Natural killer cell (primary cell): ENCODE data around the gene EIPR1. TPM values are rescaled to one million over a fixed set of nuclear protein-coding genes. Genes with fewer than 3 reads are reported as not detected.

Experiments
- ATAC-seq, 3 donors: fragments of 150-1000 bp in 2 of 3; fragments of 200-7000 bp in 1 of 3; cut with Tn5 transposase; 1 replicate in 1 of 3; 2 replicates in 2 of 3; pipeline ENCODE4 v1.10.0; 2021; ENCODE audit warnings: mild to moderate bottlenecking in 2 of 3, moderate library complexity in 2 of 3
- DNase-seq, 2 donors: peaks; one replicate each; pipeline versions ENCODE4 v3.0.0 to v3.0.0-alpha.2; 2013 to 2021; ENCODE audit warnings: mixed read lengths in 1 of 2
- H3K27ac ChIP-seq: one replicate; pipeline ENCODE4 v1.5.1; 2013; ENCODE audit warnings: mild to moderate bottlenecking, low read length
- H3K27me3 ChIP-seq: one replicate; pipeline ENCODE4 v1.6.1; 2013; ENCODE audit warnings: low read length; ENCODE audit not compliant: control insufficient read depth, insufficient read depth
- H3K36me3 ChIP-seq: one replicate; pipeline ENCODE4 v1.6.1; 2013; ENCODE audit warnings: low read length; ENCODE audit not compliant: control insufficient read depth, insufficient read depth
- H3K4me1 ChIP-seq: one replicate; pipeline ENCODE4 v1.6.1; 2013; ENCODE audit warnings: low read length; ENCODE audit not compliant: control insufficient read depth, insufficient read depth
- H3K4me3 ChIP-seq: one replicate; pipeline ENCODE4 v1.5.1; 2013; ENCODE audit warnings: low read length
- H3K9me3 ChIP-seq: one replicate; pipeline ENCODE4 v1.6.1; 2013; ENCODE audit warnings: low read length; ENCODE audit not compliant: control insufficient read depth, insufficient read depth
- H3K27ac Mint-ChIP-seq, 2 donors: one replicate each; pipeline ENCODE4 v1.8.0; 2022; ENCODE audit warnings: mild to moderate bottlenecking in 2 of 2, mixed read lengths in 2 of 2, moderate library complexity in 1 of 2
- H3K27me3 Mint-ChIP-seq, 2 donors: one replicate each; pipeline ENCODE4 v1.8.0; 2022; ENCODE audit warnings: low read depth in 2 of 2, mixed read lengths in 2 of 2
- H3K36me3 Mint-ChIP-seq: one replicate; pipeline ENCODE4 v1.8.0; 2022; ENCODE audit warnings: mixed read lengths
- H3K4me1 Mint-ChIP-seq, 2 donors: one replicate each; pipeline ENCODE4 v1.8.0; 2022; ENCODE audit warnings: mixed read lengths in 2 of 2
- H3K4me3 Mint-ChIP-seq: one replicate; pipeline ENCODE4 v1.8.0; 2022; ENCODE audit warnings: mild to moderate bottlenecking, moderate library complexity, mixed read lengths
- H3K9me3 Mint-ChIP-seq, 2 donors: one replicate each; pipeline ENCODE4 v1.8.0; 2022; ENCODE audit warnings: mixed read lengths in 2 of 2
- CTCF ChIP-seq: fragments of 200-600 bp; IDR thresholded peaks from one replicate; pipeline ENCODE4 v1.8.0; 2022; ENCODE audit warnings: antibody characterized with exemption
- WGBS: methylation state at CpG from one replicate; pipeline ENCODE4 v1.1.7; 2013; ENCODE audit warnings: missing lambda C conversion rate; ENCODE audit not compliant: insufficient coverage; 5-methylcytosine and 5-hydroxymethylcytosine counted together
- intact Hi-C: fragments of 100-400 bp; cut with micrococcal nuclease; formaldehyde crosslinking; loops from one replicate; pipeline ENCODE4 v1.14.2; 2022
- total RNA-seq, 4 donors: library from RNA; stranded (reverse); fragments of 120-200 nt in 1 of 4; gene quantifications; one replicate each; pipeline versions ENCODE4 v1.2.3 to v1.2.4, GENCODE V29; 2013 to 2022

EIPR1 gene
- total RNA-seq, 3 donors from 2014 or later (not counting 1 experiment from before 2014, with no cell fraction given): 26.8 to 28.8 (median 27.9) TPM

GRCh38 chr2:3233877-3234276 lies 143.7 kb downstream of the EIPR1 start:
- H3K27me3 Mint-ChIP-seq: no peaks in the 10 kb centered on the region
- H3K36me3 ChIP-seq: no peaks in the 10 kb centered on the region
- TF ChIP-seq CTCF: no peak
- no peak for ATAC-seq
- H3K9me3 ChIP-seq: no peaks in the 10 kb centered on the region
- intact Hi-C loops: no loop called here
- peaks cover 8 to 16% of the 10 kb centered on the region in 2 donors for H3K4me1 Mint-ChIP-seq
- H3K27me3 ChIP-seq: no peaks in the 10 kb centered on the region
- H3K27ac Mint-ChIP-seq: no peak overlapping the region
- H3K9me3 Mint-ChIP-seq: peaks cover 0 to 4% of the 10 kb centered on the region in 2 donors
- H3K4me1 ChIP-seq: peaks cover 13% of the 10 kb centered on the region
- H3K27ac ChIP-seq: no peak overlapping the region
- 100% methylated on average over 2 of the region's 2 CpGs for WGBS
- no peak for DNase-seq
- H3K36me3 Mint-ChIP-seq: peaks cover 10% of the 10 kb centered on the region
- no peak overlapping the region for H3K4me3 Mint-ChIP-seq
- no peak overlapping the region for H3K4me3 ChIP-seq

- Mint-ChIP-seq H3K27ac (no peak overlapping the region), H3K27me3 (no peaks in the 10 kb centered on the region), H3K4me1 (peaks cover 7 to 12% of the 10 kb centered on the region in 2 donors), H3K36me3 (peaks cover 10% of the 10 kb centered on the region), H3K9me3 (peaks cover 0 to 4% of the 10 kb centered on the region in 2 donors), H3K4me3 (no peak overlapping the region)
- Histone ChIP-seq H3K27me3 (no peaks in the 10 kb centered on the region), H3K36me3 (no peaks in the 10 kb centered on the region), H3K4me3 (no peak overlapping the region), H3K27ac (no peak overlapping the region), H3K4me1 (peaks cover 5% of the 10 kb centered on the region), H3K9me3 (no peaks in the 10 kb centered on the region)
- DNase-seq (no peak), ATAC-seq (no peak)
- intact Hi-C loops: no loop called here
- TF ChIP-seq CTCF: no peak
- WGBS: 96% methylated on average over 3 of the region's 3 CpGs
These were observed 148.4 kb downstream of the EIPR1 start for GRCh38 chr2:3229221-3229620.

- no peak for ATAC-seq
- H3K9me3 ChIP-seq: peaks cover 3% of the 10 kb centered on the region
- 85% methylated on average over 8 of the region's 9 CpGs for WGBS
These were observed 152.9 kb downstream of the EIPR1 start for GRCh38 chr2:3224681-3225080.

More at GRCh38 chr2:3224681-3225080, 152.9 kb downstream of the EIPR1 start:
- Mint-ChIP-seq H3K27ac (peak overlapping the region; percentile 81 to 88), H3K4me1 (peaks cover 31 to 34% of the 10 kb centered on the region in 2 donors), H3K9me3 (peaks cover 0 to 4% of the 10 kb centered on the region in 2 donors), H3K36me3 (no peaks in the 10 kb centered on the region), H3K4me3 (no peak overlapping the region), H3K27me3 (no peaks in the 10 kb centered on the region)
- no peak for TF ChIP-seq CTCF
- peaks cover 30% of the 10 kb centered on the region for H3K4me1 ChIP-seq
- no peaks in the 10 kb centered on the region for H3K27me3 ChIP-seq
- no peak overlapping the region for H3K4me3 ChIP-seq
- H3K36me3 ChIP-seq: no peaks in the 10 kb centered on the region
- peak overlapping the region; percentile 10 for H3K27ac ChIP-seq
- DNase-seq: no peak
- intact Hi-C loops: no loop called here
